Activated CD4-positive, alpha-beta T cell treated with anti-CD3 and anti-CD28 coated beads for 1 hour (primary cell): Measurements from ENCODE around the gene RARG.
"Not testable (repeated sequence)": the region's sequence is repeated elsewhere in the genome, so short reads cannot be mapped to it uniquely, and the experiment has no call there.

Experiments used
- DNase-seq: peaks from one replicate; pipeline ENCODE4 v3.0.0-alpha.2; 2020

RARG gene

GRCh38 chr12:53205747-53206419 lies 26.1 kb downstream of the RARG start:
- DNase-seq, result no peak

- DNase-seq, result no peak
Measured at GRCh38 chr12:53204351-53204750, 27.7 kb downstream of the RARG start.

GRCh38 chr12:53202316-53202715 lies 29.7 kb downstream of the RARG start:
- DNase-seq, result not testable (repeated sequence)

- DNase-seq, result no peak
Measured at GRCh38 chr12:53201639-53202038, 30.4 kb downstream of the RARG start.

GRCh38 chr12:53201177-53201541 lies 30.9 kb downstream of the RARG start:
- DNase-seq, result no peak

GRCh38 chr12:53200458-53201176 lies 31.4 kb downstream of the RARG start:
- DNase-seq, result no peak

- no peak for DNase-seq
Measured at GRCh38 chr12:53200107-53200457, 31.9 kb downstream of the RARG start.

- no peak for DNase-seq
Measured at GRCh38 chr12:53199700-53200099, 32.3 kb downstream of the RARG start.

GRCh38 chr12:53198486-53199110 lies 33.4 kb downstream of the RARG start:
- DNase-seq, result no peak

GRCh38 chr12:53197011-53197640 lies 34.9 kb downstream of the RARG start:
- DNase-seq, result no peak

GRCh38 chr12:53196486-53196885 lies 35.5 kb downstream of the RARG start:
- DNase-seq, result no peak

GRCh38 chr12:53195516-53196420 lies 36.2 kb downstream of the RARG start:
- no peak for DNase-seq

- no peak for DNase-seq
Measured at GRCh38 chr12:53194973-53195372, 37.0 kb downstream of the RARG start.

GRCh38 chr12:53193985-53194716 lies 37.9 kb downstream of the RARG start:
- no peak for DNase-seq

GRCh38 chr12:53193040-53193439 lies 39.0 kb downstream of the RARG start:
- no peak for DNase-seq

GRCh38 chr12:53192531-53193021 lies 39.4 kb downstream of the RARG start:
- DNase-seq, result no peak

- no peak for DNase-seq
Measured at GRCh38 chr12:53191885-53192530, 40.0 kb downstream of the RARG start.

GRCh38 chr12:53191096-53191884 lies 40.7 kb downstream of the RARG start:
- no peak for DNase-seq

- peak; percentile 36 for DNase-seq
Measured at GRCh38 chr12:53190108-53190729, 41.8 kb downstream of the RARG start.
